HUES48 (cell line): ENCODE results near the gene FOXO6.

Experiments
- H3K27ac ChIP-seq: one replicate; pipeline ENCODE4 v1.7.0; 2013; ENCODE audit warnings: low read depth, low read length, inconsistent platforms
- H3K27me3 ChIP-seq: 2 replicates; pipeline ENCODE4 v1.6.1; 2013; ENCODE audit warnings: mild to moderate bottlenecking, low read length; ENCODE audit not compliant: control insufficient read depth, insufficient read depth
- H3K36me3 ChIP-seq: 2 replicates; pipeline ENCODE4 v1.6.1; 2013; ENCODE audit warnings: low read length; ENCODE audit not compliant: control insufficient read depth, insufficient read depth
- H3K4me1 ChIP-seq: 2 replicates; pipeline ENCODE4 v1.6.1; 2013; ENCODE audit warnings: mild to moderate bottlenecking, low read length; ENCODE audit not compliant: control insufficient read depth, insufficient read depth
- H3K4me3 ChIP-seq: 2 replicates; pipeline ENCODE4 v1.5.1; 2013; ENCODE audit warnings: mild to moderate bottlenecking, low read depth, low read length
- H3K9ac ChIP-seq: 2 replicates; pipeline ENCODE4 v1.6.1; 2013; ENCODE audit warnings: mild to moderate bottlenecking, low read depth, low read length, moderate library complexity
- H3K9me3 ChIP-seq: 2 replicates; pipeline ENCODE4 v1.6.1; 2013; ENCODE audit warnings: low read length; ENCODE audit not compliant: control insufficient read depth, insufficient read depth

Gene FOXO6

GRCh38 chr1:41414296-41414695 lies 53.1 kb downstream of the FOXO6 start:
- no peaks in the 10 kb centered on the region for H3K36me3 ChIP-seq
- no peaks in the 10 kb centered on the region; the same call in 1 of the 2 replicates for H3K4me1 ChIP-seq
- H3K9me3 ChIP-seq: no peaks in the 10 kb centered on the region
- H3K27me3 ChIP-seq: no peaks in the 10 kb centered on the region; the same call in 1 of the 2 replicates
- no peak overlapping the region for H3K9ac ChIP-seq
- H3K27ac ChIP-seq: no peak overlapping the region
- no peak overlapping the region for H3K4me3 ChIP-seq

GRCh38 chr1:41414716-41415306 lies 53.6 kb downstream of the FOXO6 start:
- Histone ChIP-seq H3K9ac (no peak overlapping the region), H3K27ac (no peak overlapping the region), H3K9me3 (no peaks in the 10 kb centered on the region), H3K36me3 (no peaks in the 10 kb centered on the region), H3K4me1 (no peaks in the 10 kb centered on the region; the same call in 1 of the 2 replicates), H3K4me3 (no peak overlapping the region), H3K27me3 (no peaks in the 10 kb centered on the region; the same call in 1 of the 2 replicates)

GRCh38 chr1:41416081-41416480 lies 54.8 kb downstream of the FOXO6 start:
- H3K9ac ChIP-seq: no peak overlapping the region
- no peak overlapping the region for H3K27ac ChIP-seq
- no peaks in the 10 kb centered on the region for H3K27me3 ChIP-seq
- H3K36me3 ChIP-seq: no peaks in the 10 kb centered on the region
- no peak overlapping the region for H3K4me3 ChIP-seq
- H3K4me1 ChIP-seq: no peaks in the 10 kb centered on the region; the same call in 1 of the 2 replicates
- H3K9me3 ChIP-seq: no peaks in the 10 kb centered on the region

GRCh38 chr1:41416552-41417334 lies 55.5 kb downstream of the FOXO6 start:
- H3K36me3 ChIP-seq: no peaks in the 10 kb centered on the region
- H3K4me1 ChIP-seq: no peaks in the 10 kb centered on the region; the same call in 1 of the 2 replicates
- H3K4me3 ChIP-seq: no peak overlapping the region
- H3K9ac ChIP-seq: no peak overlapping the region
- no peaks in the 10 kb centered on the region for H3K27me3 ChIP-seq
- no peaks in the 10 kb centered on the region for H3K9me3 ChIP-seq
- no peak overlapping the region for H3K27ac ChIP-seq

- no peak overlapping the region for H3K4me3 ChIP-seq
- H3K4me1 ChIP-seq: no peaks in the 10 kb centered on the region; the same call in 1 of the 2 replicates
- H3K9me3 ChIP-seq: no peaks in the 10 kb centered on the region
- H3K27ac ChIP-seq: no peak overlapping the region
- no peaks in the 10 kb centered on the region for H3K36me3 ChIP-seq
- no peaks in the 10 kb centered on the region for H3K27me3 ChIP-seq
- no peak overlapping the region for H3K9ac ChIP-seq
Measured at GRCh38 chr1:41417335-41417682, 56.1 kb downstream of the FOXO6 start.

GRCh38 chr1:41417746-41418145 lies 56.5 kb downstream of the FOXO6 start:
- Histone ChIP-seq H3K9me3 (no peaks in the 10 kb centered on the region), H3K27me3 (no peaks in the 10 kb centered on the region), H3K36me3 (no peaks in the 10 kb centered on the region), H3K4me3 (no peak overlapping the region), H3K9ac (no peak overlapping the region), H3K4me1 (no peaks in the 10 kb centered on the region; the same call in 1 of the 2 replicates), H3K27ac (no peak overlapping the region)

GRCh38 chr1:41418857-41419583 lies 57.8 kb downstream of the FOXO6 start:
- Histone ChIP-seq H3K9me3 (no peaks in the 10 kb centered on the region), H3K4me1 (no peaks in the 10 kb centered on the region), H3K36me3 (no peaks in the 10 kb centered on the region), H3K9ac (no peak overlapping the region), H3K27ac (no peak overlapping the region), H3K4me3 (no peak overlapping the region), H3K27me3 (no peaks in the 10 kb centered on the region)

GRCh38 chr1:41419584-41420295 lies 58.5 kb downstream of the FOXO6 start:
- Histone ChIP-seq H3K9me3 (no peaks in the 10 kb centered on the region), H3K27me3 (no peaks in the 10 kb centered on the region), H3K4me3 (no peak overlapping the region), H3K36me3 (no peaks in the 10 kb centered on the region), H3K27ac (no peak overlapping the region), H3K4me1 (no peaks in the 10 kb centered on the region), H3K9ac (no peak overlapping the region)

GRCh38 chr1:41420351-41420750 lies 59.1 kb downstream of the FOXO6 start:
- Histone ChIP-seq H3K9me3 (no peaks in the 10 kb centered on the region), H3K4me1 (no peaks in the 10 kb centered on the region), H3K4me3 (no peak overlapping the region), H3K27ac (no peak overlapping the region), H3K9ac (no peak overlapping the region), H3K27me3 (no peaks in the 10 kb centered on the region), H3K36me3 (no peaks in the 10 kb centered on the region)

GRCh38 chr1:41420860-41421259 lies 59.6 kb downstream of the FOXO6 start:
- H3K4me1 ChIP-seq: no peaks in the 10 kb centered on the region
- H3K4me3 ChIP-seq: no peak overlapping the region

More at GRCh38 chr1:41420860-41421259, 59.6 kb downstream of the FOXO6 start:
- Histone ChIP-seq H3K27ac (no peak overlapping the region), H3K27me3 (no peaks in the 10 kb centered on the region), H3K9ac (no peak overlapping the region), H3K9me3 (no peaks in the 10 kb centered on the region), H3K36me3 (no peaks in the 10 kb centered on the region)
